ENCODE results near the gene GALNT9.
A peak's percentile ranks its signal among the peaks of the same experiment; 100 is the strongest.
"Not testable (repeated sequence)": the region's sequence is repeated elsewhere in the genome, so short reads cannot be mapped to it uniquely, and the experiment has no call there.

Gene GALNT9

DNA sequence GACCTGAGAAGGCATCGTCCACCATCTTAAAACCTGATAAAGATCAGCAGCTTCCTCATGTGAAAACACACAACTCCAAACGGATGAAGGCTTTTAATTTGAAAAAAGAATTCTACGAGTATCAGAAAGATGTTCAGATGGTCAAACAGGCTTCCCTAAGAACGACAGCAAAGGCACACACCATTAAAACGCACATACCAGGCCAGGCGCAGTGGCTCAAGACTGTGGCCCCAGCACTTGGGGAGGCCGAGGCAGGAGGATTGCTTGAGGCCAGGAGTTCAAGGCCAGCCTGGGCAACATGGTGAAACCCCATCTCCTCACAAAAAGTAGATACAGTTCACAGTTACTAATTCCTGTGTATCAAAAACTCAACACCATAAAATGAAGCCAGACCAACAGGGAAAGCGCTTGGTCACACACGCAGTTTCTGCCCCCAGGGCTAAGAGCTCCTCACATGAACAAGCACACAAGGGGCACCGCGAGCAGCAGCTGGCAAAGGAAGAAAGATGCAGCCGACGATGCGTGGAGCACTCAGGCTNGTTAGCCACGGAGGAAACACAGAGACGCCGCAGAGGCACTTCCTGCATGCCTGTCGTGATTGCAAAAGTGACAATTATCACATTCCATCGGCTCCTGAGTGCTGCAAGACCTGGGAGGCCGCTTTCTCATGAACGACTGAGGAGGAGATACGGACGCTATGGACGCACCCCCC is 107.1 kb downstream of the GALNT9 start:
- H3K4me3 ChIP-seq (ENCODE audit: low read depth, low read length): no peak overlapping the region
- TF ChIP-seq, protein P1, sequence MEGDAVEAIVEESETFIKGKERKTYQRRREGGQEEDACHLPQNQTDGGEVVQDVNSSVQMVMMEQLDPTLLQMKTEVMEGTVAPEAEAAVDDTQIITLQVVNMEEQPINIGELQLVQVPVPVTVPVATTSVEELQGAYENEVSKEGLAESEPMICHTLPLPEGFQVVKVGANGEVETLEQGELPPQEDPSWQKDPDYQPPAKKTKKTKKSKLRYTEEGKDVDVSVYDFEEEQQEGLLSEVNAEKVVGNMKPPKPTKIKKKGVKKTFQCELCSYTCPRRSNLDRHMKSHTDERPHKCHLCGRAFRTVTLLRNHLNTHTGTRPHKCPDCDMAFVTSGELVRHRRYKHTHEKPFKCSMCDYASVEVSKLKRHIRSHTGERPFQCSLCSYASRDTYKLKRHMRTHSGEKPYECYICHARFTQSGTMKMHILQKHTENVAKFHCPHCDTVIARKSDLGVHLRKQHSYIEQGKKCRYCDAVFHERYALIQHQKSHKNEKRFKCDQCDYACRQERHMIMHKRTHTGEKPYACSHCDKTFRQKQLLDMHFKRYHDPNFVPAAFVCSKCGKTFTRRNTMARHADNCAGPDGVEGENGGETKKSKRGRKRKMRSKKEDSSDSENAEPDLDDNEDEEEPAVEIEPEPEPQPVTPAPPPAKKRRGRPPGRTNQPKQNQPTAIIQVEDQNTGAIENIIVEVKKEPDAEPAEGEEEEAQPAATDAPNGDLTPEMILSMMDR (IDR thresholded peaks at IDR 0.05; ENCODE audit: low read depth, low read length): no peak

DNA sequence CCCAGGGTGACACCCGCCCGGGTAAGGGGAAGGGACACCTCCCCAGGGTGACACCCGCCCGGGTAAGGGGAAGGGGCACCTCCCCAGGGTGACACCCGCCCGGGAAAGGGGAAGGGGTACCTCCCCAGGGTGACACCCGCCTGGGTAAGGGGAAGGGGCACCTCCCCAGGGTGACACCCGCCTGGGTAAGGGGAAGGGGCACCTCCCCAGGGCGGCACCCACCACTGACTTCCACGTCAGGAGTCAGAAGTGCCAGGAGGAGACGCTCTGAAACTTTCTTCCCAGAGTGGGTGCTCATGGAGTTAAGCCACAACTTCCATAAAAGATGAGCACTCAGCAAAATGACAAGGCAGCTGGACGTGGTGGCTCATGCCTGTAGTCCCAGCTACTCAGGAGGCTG is 109.6 kb downstream of the GALNT9 start:
- not testable (repeated sequence) for H3K4me3 ChIP-seq (ENCODE audit: low read depth, low read length)

DNA sequence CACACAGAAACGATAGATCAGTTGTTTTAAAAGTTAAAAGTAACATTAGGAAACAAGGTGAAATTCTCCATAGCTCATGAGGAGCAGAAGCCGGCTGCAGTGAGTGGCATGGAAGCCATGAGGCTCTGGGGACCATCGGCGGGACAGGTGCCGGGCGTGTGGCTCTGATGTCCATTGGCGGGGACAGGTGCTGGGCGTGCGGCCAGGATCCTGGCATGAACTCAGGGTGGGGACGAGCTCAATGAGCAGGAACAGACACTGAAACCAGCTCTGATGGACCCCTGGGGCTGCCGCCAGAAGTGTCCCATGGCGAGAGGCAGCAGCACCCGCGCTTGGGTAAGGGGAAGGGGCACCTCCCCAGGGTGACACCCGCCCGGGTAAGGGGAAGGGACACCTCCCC is 110.1 kb downstream of the GALNT9 start:
- TF ChIP-seq, protein P1 (IDR thresholded peaks at IDR 0.05; ENCODE audit: low read depth, low read length): no peak

DNA sequence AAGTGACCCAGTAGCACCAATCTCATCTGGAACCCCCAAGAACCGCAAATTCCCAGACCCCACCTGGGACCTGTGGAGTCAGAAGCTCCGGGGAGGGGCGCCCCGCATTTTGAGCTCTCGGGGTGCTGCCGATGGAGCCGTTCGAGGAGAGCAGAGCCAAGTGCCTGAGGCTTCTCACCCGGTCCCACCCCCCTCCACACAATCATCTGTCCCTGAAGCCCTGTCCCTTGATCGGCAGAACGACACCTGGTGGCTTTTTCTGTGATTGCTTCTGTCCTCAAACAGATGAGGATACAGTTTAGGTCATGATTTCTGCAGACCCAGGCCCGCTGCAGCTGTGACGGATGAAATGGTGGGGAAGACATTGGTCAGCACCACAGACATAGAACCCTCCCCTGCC is 110.5 kb downstream of the GALNT9 start:
- H3K4me3 ChIP-seq (ENCODE audit: low read depth, low read length): no peak overlapping the region
- TF ChIP-seq, protein P1 (IDR thresholded peaks at IDR 0.05; ENCODE audit: low read depth, low read length): 0 out of 2 replicates have a peak, but pooled peaks have one; percentile 9

More for the DNA sequence above, 110.1 kb downstream of the GALNT9 start:
- H3K4me3 ChIP-seq (ENCODE audit: low read depth, low read length): no peak overlapping the region

DNA sequence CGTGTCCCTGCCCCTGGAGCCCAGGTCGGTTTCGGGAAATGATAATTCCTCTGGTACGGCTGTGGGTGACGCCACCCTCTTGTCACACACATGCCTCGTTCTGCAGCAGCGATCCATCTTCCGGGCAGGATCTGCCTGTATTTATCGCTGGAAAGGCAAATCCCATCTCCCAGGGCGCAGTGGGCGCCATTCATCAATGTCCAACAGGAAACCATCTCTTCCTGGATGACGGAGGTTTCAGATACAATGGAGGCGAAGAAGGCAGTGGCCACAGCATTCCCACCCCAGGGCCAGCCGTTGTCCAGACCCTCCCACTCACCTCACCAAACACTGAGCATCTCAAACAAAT is 110.9 kb downstream of the GALNT9 start:
- no peak overlapping the region for H3K4me3 ChIP-seq (ENCODE audit: low read depth, low read length)
- TF ChIP-seq, protein P1 (IDR thresholded peaks at IDR 0.05; ENCODE audit: low read depth, low read length): no peak

DNA sequence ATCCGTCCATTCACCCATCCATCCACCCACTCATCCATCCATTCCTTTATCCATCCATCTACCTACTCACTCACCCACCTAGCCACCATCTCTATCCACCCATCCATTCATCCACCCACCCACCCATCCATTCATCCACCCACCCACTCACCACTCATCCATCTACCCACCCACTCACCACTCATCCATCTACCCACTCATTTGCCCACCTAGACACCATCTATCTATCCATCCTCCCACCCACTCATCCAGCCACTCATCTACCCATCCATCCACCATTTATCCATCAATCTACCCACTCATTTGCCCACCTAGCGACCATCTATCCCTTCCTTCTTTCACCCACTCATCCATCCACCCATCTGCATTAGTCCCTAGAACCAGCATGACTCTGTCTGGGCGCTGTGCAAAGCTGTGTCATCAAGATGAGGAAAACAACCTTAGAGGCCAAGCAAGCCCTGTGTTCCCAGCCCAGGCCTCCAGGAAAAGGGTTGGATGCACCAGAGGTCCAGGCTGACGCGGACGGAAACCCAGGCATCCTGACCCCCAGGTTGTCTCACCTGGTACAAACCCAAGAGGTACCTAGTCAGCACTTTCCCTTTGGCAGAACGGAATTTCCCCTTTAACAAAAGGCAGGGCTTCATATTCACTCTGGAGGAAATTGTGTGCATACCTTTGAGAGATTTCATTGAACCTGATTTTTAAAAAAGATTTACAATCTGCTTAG is 111.4 kb downstream of the GALNT9 start:
- TF ChIP-seq, protein P1 (IDR thresholded peaks at IDR 0.05; ENCODE audit: low read depth, low read length): no peak

DNA sequence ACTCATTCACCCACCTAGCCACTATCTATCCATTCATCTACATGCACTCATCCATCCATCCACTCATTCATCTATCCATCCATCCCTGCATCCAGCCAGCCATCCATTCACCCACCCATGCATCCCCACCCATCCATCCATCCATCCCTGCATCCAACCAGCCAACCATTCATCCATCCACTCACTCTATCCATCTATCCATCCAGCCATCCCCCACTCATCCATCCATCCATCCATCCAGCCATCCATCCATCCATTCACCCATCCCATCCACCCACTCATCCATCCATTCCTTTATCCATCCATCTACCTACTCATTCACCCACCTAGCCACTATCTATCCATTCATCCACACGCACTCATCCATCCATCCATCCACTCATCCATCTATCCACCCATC is 112.0 kb downstream of the GALNT9 start:
- no peak overlapping the region for H3K4me3 ChIP-seq (ENCODE audit: low read depth, low read length)
- TF ChIP-seq, protein P1 (IDR thresholded peaks at IDR 0.05; ENCODE audit: low read depth, low read length): no peak

More for the DNA sequence above, 111.4 kb downstream of the GALNT9 start:
- no peak overlapping the region for H3K4me3 ChIP-seq (ENCODE audit: low read depth, low read length)
